LHCN-M2 (cell line): ENCODE measurements around the gene FBXL4. TPM values are rescaled to one million over a fixed set of nuclear protein-coding genes. Genes with fewer than 3 reads are reported as not detected.

Experiments
- DNase-seq: peaks from one replicate; pipeline ENCODE4 v3.0.0-alpha.2; 2012; ENCODE audit warnings: low read depth
- total RNA-seq: library from RNA; depleted of rRNA; stranded (reverse); fragments of >200 nt; gene quantifications from 2 replicates; pipeline ENCODE4 v1.2.3, GENCODE V29; 2014

Gene FBXL4
- total RNA-seq, 1 experiment from 2014 or later: 14.8 TPM

DNA sequence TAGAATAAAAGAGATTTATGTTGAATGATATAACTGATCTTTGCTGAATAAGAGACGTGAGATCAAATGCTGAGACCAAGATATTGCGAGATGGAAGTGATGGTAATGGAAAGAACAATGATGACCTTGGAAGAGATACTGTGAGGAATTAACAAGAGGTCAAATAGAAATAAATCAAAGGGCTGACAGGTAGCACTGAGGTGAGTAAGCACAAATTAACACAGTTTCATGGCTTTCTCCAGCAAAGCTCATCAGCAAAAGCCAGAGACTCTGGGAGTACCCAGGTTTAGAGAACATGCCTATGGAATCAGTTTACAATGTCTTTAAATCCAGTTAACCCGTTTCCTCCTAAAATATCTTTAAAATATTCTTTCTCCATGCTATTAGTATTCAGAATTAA is 60.1 kb downstream of the FBXL4 start:
- DNase-seq: no peak

DNA sequence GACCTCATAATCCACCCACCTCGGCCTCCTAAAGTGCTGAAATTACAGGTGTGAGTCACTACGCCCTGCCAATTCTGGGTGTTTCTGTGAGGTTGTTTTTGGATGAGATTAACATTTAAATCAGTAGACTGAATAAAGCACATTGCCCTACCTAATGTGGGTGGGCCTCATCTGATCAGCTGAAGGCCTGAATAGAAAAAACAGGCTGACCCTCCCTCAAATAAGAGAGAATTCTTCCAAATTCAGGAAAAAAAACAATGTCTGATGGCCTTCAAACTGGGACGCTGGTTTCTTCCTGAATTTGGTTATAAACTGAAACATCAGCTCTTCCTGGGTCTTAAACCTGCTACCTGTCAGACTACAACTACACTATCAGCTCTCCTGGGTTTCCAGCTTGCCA is 62.4 kb downstream of the FBXL4 start:
- DNase-seq: no peak

DNA sequence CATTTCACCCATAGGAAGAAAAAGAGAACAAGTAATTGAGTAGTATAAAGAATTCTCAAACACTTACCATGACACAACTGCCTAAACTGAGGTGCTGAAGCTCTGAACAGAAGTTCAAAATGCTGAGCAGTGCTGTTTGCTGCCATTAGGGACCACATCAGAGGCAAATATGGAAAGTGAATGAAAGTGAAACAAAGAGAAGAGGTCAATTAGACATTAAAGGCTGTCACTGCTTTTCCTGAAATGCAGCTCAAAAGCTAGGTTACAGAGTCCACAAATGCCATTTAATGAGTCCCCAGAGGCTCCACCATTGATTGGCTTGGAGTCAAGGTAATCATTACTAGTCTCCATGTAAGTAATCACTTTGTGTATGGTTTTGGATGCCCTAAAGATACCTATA is 67.3 kb downstream of the FBXL4 start:
- DNase-seq: no peak

DNA sequence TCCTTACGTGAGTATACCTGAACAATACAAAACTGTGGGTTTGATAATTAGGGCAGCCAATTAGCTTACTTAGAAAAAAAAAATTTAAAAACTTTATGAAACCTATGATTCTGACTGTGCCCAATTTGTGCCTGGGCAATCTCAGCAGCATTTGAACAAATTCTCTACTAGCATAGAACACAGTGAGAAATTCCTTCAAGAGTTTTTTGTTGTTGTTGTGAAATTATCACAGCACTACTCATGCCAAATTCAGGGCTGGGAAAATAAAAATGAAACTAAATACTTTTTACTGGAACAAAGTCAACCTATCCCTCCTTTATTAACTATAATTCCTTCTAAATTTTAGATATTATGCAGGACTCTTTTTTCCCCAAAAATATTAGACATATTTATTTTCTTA is 70.5 kb downstream of the FBXL4 start:
- peak; percentile 5 for DNase-seq

DNA sequence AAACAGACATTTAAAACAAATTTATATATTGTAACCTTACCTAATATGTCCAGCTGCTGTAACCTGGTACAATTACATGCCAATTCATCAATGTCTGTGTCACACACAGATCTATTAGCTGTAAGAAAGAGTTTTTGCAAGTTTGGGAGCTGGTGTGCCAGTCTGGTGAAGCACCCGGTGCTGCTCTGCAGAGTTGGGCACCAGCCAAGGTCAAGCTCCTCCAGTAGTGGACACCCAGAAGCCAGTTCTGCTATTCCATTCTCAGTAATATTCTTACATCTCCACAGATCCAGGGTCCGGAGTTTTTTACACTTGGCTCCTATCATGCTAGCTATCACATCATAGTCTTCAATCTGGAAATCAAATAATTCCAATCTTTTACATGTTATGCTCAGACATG is 72.4 kb downstream of the FBXL4 start:
- DNase-seq: no peak

DNA sequence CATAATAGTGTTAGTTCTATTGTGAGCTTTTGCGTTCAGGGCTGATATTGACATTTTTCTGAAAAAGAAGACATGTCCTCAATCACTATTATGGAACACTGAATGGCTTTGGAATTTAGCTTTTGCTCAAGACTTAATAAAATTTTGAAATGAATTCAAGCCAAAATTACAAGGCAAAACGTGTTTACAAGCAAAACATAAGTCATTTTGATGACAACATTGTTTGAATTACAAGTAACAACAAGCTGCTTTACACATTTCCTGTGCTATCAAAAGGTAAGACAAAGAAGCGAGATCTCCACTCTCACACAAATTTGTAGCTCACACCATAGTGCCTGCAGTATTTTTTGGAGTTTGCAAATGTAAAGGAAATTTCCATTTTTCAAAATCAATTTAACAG is 75.9 kb downstream of the FBXL4 start:
- DNase-seq: no peak

DNA sequence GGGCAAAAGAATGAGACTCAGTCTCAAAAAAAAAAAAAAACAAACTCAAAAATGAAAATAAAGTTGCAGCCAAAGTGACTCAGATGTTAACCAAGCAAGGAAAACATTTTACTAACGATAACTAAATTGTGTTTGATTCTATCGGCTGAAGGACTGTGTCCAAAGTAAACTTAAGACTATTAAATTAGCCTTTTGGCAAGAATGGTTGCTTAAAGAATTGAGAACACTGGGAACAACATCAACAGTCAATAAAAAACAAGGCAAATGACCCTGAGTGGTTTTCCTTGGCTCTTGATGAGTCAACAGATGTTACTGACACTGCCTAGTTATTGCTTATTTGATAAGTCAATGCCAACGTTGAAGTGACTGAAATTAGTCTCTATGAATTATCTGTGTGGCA is 76.7 kb downstream of the FBXL4 start:
- DNase-seq: peak; percentile 57

DNA sequence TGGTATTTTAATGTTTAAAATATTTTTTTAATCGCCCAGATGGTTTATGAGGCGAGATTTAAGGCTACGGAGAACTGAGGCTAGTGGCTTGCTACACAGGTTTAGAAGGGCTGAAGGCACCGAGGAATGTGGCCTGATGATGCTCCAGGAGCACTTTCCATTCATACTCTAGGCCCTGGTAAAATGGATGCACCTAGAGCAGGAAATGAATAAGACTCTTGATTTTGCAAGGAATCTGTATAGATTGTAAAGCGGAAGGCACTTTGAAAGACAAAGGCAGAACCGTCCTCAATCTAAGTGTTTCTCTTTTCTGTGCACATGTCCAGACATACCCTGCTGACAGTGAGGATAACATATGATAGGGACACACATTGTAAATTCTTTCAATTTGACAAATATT is 83.2 kb downstream of the FBXL4 start:
- no peak for DNase-seq

DNA sequence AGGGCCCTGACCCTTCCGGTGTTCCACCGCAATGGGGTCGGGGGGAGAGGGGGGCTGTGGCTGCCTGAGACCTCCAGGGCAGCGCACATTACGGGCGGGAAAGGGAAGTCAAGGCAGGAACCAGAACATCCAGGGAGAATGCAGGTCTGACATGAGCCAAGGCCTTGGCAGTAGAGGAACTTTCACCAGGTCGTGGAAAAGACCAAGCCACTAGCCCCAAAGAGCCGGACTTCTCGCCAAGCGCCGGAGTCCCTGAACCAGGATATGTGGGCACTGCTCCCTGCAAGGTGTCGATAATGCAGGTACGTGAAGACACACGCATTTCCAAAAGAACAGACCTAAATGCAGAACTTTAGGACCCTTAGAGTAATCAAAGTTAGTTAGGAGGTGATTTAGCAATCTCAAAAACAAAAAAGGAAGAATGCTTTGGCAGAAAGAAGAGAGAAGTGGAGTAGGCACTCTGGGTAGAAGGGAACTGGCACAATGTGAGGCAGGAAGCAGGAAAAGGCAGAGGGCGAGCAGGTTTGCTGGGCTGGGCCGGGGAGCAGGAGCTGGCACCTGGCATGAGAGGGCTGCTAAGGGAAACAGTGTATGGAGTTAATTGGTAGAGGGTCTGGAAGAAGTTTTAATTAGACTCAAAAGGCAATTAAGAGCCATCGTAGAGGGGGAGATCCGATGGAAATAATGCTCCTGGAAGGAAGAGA is 99.1 kb downstream of the FBXL4 start:
- DNase-seq: no peak

DNA sequence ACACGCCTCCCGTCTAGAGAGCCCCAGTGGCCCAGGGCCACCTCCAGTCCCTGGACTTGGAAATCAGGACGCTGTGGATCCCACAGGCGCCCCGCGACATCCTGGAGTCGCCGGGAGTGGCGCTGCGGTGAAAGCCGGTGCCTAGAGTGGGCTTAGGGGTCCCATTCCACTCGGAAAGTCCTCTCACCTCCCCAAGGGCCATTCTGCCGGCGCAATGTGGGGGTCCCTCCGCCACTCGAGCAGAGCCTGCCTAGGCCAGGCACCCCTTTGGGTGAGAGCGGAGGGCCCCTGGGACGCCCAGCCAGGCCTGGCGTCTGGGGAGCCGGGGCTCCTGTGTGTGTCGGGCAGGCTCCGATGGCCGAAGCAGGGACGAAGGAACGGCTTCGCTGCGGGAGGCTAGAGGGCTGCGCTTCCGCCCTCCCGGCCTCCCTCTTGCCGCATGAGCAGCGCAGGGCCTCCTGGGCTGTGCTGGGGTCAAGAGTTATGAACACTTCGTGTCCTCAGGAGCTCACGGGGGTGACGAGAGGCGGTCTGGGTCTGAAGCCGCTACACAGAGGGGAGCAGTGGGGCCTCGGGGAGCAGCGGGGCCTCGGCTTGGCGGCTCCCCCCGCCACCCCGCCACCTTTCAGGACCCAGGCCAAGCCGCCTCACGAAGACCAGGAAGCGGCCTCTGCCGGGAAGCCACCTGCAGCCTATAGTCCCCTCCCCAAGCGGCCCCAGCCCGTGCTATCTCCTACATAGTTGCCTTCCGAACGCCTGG is 99.8 kb downstream of the FBXL4 start:
- DNase-seq: no peak

DNA sequence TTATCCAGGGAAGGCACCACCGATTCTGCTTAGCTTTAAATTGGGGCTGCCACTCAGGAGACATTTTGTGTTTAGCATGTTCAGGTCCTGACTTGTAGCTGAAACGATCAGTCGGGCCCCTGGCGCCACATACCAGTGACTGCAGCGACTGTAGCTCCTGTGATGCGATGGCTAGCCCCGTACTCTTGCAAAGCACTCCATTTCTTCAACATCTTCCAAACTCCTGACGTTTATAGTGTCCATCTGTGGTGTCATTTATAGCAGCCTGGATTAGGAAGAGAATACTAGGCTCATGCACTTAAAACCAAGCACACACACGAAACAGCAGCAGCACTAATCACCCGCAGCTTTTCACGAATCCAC is 100.3 kb downstream of the FBXL4 start:
- DNase-seq: no peak

DNA sequence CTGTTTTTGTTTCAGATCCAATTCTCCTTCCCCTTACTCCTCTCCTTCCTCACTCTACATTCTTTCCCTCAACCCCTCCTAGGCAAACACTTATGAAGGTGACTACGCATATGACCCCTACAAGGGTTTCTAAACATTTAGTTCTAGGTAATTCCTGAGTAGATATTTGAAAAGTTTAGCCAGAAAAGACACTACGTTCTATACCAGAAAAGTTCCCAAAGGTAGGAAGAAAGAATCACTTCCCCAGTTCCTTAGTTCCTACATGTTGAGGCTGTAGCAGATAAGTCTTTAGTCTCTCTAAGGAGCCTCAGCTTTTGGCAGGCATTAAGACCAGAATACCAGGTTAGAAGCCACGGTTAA is 101.7 kb downstream of the FBXL4 start:
- no peak for DNase-seq

DNA sequence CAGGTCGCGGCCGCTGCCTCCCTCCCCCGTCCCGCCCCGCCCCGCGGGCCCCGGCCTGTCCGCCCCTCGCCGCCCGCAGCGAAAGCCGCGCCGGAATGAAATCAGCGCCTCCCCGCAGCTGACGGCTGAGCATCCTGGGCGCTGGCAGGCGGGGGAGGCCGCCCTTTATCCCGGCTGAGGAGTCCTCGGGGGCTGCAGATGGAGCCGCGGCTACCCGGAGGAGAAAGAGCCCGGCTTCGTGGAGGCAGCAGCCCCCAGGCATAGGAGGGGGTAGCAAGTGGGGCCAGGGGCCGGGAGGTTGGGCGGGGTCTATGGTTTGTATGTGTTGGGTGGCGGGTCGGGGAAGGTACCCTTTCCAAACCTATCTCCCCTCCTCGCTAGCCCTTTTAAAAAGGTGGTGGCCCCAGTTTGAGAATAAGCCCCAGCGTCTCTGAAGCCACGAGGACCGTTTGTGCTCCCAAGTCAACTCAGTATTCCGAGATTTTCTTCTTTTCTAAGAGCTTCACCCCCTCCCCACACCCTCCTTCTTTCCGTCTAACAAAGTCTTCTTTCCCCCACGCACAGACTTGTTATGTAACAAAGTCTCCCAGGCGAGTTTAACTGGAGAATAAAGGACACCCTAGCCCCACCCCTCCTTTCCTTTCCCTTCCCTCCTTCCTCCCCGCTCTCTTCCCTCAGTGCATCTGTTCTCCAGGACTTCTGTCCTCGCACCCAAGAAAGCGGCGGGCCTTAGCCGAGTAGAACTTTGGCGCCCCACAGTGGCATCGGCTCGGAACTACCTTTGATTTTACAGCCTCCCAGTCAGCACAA is 102.3 kb downstream of the FBXL4 start:
- peak; percentile 81 for DNase-seq

DNA sequence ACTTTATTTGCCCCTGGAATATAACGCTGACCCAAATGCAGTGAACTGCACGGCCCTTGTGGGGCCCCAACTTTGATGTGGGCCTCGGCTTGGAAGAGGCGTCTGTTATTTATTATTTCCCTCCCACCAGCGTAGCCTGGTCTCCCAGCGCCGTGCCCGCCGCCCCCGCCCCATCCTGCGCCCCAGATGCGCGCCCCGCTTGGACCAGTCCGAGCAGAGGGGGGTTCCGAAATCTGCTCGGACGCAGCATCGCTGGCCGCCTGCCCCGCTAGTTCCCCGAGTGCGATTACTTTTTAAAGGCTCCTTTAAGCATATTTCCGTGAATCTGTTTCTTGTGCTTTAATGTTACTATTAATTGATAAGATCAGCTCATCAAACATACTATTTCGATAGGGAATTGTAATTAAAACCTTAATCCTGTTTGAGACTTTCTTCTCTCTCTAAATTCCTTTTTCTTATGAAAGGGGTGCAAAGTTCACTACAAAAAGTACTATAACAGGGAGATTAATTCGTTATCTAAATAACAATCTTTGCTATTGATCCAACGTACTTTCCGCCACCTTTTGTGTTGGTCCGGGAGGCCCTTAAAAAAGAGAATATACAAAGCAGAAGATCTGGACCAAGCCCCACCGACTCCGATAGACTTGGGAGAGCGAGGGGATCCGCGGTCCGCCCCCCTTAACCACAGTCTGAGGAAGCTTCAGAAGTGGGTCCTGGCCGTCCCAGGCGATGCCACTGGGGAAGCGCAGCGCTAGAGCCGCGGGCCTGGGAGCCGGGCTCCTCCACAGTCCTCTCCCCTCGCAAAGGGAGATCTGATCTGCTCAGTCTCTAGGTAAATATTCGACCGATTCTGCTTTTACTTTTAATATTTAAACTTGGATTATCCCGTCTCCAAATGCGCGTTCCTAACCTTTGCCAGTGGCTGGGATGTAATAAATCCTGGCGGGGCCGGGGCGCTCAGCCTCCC is 103.2 kb downstream of the FBXL4 start:
- DNase-seq: no peak

DNA sequence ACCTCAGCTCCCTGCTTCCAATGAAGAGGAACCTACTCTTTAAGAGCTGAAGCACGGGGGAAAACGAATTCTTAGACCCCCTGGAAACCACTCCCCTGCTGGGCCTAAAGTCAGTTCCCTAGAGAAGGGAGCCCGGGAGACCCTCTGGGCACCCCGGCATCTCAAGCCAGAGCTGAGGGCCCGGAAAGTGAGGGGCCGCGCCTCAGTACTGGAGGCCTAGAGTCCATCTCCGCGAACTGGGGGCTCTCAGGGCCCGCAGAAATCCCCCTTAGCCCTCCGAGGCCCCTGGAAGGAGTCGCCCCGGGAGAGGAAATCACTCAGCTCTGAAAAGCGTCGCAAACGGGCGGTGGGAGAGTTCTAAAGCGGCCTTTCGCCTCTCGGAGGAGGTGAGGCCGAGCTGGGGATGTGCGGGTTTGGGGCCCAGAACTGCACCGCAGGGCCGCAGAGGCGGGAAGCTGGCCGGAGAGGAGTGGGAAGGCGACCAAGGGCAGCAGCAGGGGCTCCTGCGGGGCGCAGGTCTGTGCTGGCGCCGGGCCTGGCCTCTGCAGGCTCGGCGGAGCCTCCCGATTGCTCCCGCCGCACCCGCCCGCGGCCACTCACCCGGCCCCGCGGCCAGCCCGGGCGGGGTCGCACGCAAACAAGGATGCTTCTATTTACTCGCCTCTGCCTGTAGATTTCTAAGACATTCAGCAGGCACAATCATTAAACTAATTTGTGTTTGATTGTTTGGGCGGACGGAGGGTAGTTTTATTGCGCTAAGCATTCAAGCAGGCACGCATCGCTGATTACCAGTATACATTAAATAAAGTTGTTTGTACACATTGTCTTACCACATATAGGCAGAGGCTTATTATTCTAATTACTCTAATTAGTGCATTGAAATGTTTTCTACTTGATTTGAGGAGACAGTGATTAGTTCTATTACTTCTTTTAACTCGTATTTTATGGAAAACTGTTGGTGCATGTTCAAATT is 104.2 kb downstream of the FBXL4 start:
- no peak for DNase-seq

DNA sequence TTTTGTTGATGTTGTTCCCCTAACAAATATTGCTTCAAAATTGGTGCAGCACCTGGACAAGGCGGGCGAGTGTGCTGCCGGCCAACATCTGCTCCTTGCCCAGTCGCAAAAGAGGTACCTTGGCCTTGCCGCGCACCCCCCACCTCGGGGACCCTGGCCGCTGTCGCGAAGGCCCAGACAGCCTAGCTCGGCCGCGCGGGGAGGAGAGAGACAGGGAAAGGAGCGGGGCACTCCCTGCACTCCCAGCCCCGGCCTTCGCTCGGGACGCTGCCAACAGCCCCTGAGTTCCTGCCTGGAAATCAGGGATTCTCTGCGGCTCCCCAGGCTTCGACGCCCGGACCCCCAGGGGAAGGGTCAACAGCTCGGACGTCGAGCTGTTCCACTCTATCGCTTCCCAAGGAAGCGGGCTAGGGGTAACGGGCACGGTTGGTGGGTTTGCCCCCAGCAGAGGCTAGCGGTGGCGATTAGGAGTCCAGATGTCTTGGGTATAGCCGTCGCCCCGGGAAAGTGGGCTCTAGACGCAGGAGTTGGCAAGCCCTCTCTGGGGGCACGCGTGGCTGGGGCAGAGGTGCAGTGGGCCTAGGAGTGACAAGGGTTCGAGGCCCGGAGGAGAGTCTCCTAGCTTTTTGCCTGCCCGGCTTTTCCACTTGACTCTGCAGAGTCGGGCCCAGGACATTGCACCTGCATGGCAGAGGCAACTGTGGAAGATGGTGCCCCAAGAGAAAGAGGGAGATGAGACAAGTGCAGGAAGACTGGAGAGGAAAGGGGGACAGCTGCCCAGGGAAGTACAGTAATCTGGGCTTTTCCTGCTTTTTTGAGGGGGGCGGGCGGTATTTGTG is 105.2 kb downstream of the FBXL4 start:
- no peak for DNase-seq

DNA sequence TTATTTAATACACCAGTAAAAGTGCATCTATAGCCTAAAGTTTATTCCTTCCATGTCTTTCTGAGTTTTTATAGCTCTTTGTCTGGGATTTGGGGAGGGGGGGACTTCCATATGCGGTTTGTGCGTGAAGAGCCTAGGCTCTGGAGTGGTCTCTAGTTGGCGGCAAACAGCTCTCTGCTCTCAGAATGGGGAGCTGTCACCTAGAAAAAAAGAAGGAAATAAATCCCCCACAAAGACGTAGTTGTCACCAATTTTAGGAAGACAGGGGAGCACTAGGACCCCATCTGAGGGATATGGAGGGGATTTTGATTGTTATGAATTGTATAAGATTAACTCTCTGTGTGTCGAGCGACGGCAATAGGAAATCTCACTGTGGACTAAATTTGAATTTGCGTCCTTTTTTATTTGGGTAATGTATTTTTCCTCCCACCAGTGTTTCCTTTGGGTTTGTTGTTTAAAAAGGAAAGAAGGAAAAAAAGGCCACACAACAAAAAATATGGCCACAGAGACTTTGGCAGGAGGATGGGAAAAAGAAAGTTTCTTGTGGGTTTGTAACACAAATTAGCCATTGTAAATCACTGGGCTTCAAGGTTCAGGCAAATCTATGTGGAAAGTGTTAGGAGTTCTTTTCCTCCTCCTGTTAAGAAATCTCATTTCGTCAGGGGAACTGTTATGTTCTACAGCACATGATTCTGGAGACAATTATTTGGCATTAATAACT is 106.0 kb downstream of the FBXL4 start:
- no peak for DNase-seq

DNA sequence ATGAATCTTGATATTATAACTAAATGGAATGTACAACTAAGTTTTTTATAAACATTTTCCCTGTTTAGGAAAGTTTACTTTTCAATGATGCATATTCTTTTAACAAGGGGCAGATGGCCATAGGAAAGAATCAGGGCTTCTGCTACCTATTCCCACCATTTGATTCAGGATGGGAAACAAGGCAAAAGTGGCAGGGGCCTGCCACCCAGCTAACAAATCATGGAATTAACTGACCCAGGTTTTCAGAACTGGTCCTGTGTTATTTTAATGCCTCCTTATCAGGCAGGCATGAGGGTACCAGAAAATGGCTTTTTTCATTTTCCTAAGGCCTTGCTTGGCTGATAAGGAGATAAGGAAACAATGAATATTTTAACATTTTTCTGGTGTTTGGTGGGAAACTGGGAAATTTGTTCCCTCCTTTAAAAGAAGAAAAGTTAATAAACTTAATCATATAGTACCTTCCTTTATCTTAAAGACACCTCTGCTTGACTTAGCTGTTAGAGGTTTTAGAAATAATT is 106.7 kb downstream of the FBXL4 start:
- DNase-seq: no peak
